ENCODE measurements around the gene SLMAP.
A peak's percentile ranks its signal among the peaks of the same experiment; 100 is the strongest.

The SLMAP gene

DNA sequence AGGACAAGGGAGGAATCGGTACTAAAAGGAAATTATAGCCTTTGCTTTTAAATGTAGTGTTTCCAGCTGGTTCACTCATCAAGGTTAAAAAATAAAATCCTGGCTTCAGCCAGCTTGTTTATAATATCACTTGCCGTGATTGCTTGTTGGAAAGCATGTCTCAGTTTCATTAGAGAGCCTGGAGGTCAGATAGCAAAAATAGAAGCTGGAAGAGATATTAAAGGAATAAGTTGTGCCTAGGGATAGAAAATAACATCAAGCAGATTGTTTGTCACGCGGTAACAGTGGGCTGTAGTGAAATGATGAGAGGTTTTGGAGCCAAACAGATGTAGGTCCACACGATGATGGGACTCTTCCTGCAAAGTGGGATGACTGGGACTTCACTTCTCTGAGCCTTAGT lies 17.7 kb upstream of the SLMAP start:
- Mint-ChIP-seq H3K4me3 (no peak overlapping the region), H3K9me3 (no peaks in the 10 kb centered on the region), H3K4me1 (ENCODE audit: low read depth) (no peaks in the 10 kb centered on the region), H3K27me3 (no peaks in the 10 kb centered on the region), H3K36me3 (ENCODE audit: low read depth) (no peaks in the 10 kb centered on the region), H3K27ac (no peak overlapping the region)
- DNase-seq, result no peak

DNA sequence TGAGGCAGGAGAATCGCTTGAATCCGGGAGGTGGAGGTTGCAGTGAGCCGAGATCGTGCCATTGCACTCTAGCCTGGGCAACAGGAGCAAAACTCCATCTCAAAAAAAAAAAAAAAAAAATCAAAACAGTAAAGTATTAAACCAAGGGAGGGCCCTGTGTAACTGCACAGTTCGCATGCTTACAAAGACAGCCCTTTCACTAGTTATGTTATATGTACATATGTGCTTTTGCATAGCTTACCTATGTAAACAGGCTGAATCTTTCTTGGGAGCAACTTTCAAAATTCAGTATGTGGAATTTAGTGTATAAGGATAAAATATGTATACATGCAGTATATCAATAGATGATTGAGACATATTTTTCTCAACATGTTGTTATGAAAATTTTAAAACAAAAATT lies 16.1 kb upstream of the SLMAP start:
- Mint-ChIP-seq H3K36me3 (ENCODE audit: low read depth) (no peaks in the 10 kb centered on the region), H3K4me1 (ENCODE audit: low read depth) (no peaks in the 10 kb centered on the region), H3K9me3 (no peaks in the 10 kb centered on the region), H3K4me3 (no peak overlapping the region), H3K27ac (no peak overlapping the region), H3K27me3 (no peaks in the 10 kb centered on the region)
- no peak for DNase-seq

DNA sequence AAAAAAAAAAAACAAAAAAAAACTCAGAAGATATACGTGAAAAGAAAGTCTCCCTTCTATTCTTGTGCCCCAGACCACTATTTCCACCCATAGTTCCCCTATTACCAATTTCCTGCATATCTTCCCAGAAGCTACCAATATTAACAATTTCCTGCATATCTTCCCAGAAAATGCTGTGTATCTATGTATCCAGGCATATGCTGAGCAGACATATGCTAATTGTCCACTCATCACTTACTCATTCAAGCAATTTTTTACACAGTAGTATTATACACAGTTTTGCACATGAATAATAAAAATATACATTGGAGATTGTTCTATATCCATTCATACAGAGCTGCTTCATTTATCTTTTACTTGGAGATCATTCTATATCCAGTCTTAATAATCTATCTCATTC lies 12.6 kb upstream of the SLMAP start:
- H3K4me3 Mint-ChIP-seq, result no peak overlapping the region
- DNase-seq, result no peak
- H3K4me1 Mint-ChIP-seq (ENCODE audit: low read depth), result no peaks in the 10 kb centered on the region
- no peaks in the 10 kb centered on the region for H3K36me3 Mint-ChIP-seq (ENCODE audit: low read depth)
- H3K9me3 Mint-ChIP-seq, result no peaks in the 10 kb centered on the region
- no peak overlapping the region for H3K27ac Mint-ChIP-seq
- no peaks in the 10 kb centered on the region for H3K27me3 Mint-ChIP-seq

DNA sequence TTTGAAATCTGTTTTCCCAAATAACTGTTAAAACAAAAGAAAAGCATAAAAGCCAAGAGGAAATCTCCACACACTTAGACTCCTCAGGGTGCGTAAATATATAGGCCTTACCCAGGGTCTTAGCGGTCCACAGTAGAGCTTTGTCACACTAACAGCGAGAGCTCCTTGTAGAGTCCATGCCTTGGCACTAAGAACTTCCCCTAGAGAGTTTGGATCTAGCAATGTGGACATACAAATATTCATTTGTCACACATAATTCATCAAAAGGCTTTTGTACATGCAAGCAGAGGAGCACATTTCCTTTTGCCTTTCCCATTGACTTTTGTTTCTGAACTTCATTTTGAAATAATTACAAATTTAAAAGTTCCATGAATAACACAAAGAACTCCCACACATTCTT lies 11.0 kb upstream of the SLMAP start:
- H3K27ac Mint-ChIP-seq, result no peak overlapping the region
- H3K9me3 Mint-ChIP-seq, result no peaks in the 10 kb centered on the region
- H3K27me3 Mint-ChIP-seq, result no peaks in the 10 kb centered on the region
- no peaks in the 10 kb centered on the region for H3K4me1 Mint-ChIP-seq (ENCODE audit: low read depth)
- no peaks in the 10 kb centered on the region for H3K36me3 Mint-ChIP-seq (ENCODE audit: low read depth)
- H3K4me3 Mint-ChIP-seq, result no peak overlapping the region
- no peak for DNase-seq

DNA sequence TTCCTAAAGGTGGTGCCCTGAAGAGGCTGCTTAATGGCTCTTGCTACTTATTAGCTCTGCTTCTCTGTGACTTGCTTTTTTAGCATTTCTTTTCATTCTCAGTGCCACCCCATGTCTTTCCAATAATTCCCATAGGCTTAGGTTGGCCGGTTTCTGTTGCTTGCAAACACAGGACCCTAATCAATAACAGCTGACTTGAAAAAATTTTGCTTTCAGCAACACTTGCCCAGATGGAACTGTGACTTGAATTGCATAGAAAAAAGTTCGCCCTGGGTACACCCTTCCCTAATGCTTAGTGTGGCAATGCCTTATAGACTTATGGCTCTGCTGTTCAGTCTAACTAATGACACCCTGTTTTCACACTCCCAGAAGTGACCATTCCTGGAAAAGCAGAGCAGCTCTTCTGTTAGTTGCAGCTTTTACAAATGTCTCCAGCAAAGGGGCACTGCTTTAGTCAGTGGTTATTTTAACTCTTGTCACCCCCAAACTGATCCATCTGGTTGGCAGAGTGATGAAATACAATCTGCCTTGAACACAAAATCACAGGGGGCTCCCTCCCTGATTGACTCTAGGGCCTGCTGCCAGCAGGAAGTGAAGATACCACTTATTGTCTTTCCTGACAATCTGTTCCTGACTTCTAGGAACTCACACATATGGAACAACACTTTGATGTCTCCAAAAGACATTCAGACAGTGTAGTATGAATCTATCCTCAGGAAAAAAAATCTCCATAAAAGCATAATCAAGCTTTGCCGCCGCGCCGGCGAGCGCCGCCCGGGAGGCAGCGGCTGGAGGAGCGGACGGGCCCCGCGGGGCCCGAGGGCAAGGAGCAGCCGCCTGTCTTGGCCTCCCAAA lies 9.7 kb upstream of the SLMAP start:
- Mint-ChIP-seq H3K4me3 (no peak overlapping the region), H3K27ac (no peak overlapping the region), H3K27me3 (no peaks in the 10 kb centered on the region), H3K36me3 (ENCODE audit: low read depth) (no peaks in the 10 kb centered on the region), H3K4me1 (ENCODE audit: low read depth) (no peaks in the 10 kb centered on the region), H3K9me3 (no peaks in the 10 kb centered on the region)
- DNase-seq, result no peak

DNA sequence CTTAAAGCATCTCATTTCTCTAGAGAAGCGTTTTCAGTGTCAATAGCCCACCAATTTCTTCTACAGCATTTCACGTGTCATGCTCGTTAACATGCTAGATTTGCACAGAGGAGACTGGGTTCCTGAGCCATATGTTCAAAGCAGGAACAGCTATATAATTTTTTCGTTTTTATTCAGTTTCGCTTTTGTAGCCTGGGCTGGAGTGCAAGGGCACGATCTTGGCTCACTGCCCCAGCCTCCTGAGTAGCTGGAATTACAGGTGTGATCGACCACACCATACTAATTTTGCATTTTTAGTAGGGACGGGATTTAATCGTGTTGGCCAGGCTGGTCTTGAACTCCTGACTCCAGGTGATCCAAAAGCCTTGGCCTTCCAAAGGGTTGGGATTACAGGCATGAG lies 6.6 kb upstream of the SLMAP start:
- H3K4me3 Mint-ChIP-seq, result no peak overlapping the region
- H3K9me3 Mint-ChIP-seq, result no peaks in the 10 kb centered on the region

DNA sequence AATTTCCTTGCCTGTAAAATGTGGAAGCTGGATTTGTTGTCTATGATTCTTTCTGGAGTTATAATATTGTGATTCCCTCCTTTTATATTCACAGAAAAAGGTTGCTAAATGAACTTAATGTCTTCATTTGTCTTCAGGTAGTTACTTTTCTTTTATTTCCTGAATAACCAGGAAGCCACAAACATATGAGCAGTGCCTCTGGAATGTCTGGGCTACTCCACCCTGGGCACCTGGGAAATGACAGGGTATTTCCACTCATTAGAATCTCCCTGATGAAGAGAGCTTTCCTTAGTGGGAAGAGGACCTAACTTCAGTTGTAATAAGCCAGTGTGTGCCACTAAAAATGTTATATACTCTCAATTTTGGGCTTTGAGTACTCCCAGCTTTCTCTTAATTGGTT lies 3.8 kb upstream of the SLMAP start:
- Mint-ChIP-seq H3K27ac (no peak overlapping the region), H3K4me1 (ENCODE audit: low read depth) (peaks cover 11% of the 10 kb centered on the region), H3K9me3 (no peaks in the 10 kb centered on the region), H3K4me3 (no peak overlapping the region), H3K36me3 (ENCODE audit: low read depth) (peaks cover 9% of the 10 kb centered on the region), H3K27me3 (no peaks in the 10 kb centered on the region)
- no peak for DNase-seq

More for the DNA sequence above, 6.6 kb upstream of the SLMAP start:
- Mint-ChIP-seq H3K4me1 (ENCODE audit: low read depth) (peaks cover under 1% of the 10 kb centered on the region), H3K27me3 (no peaks in the 10 kb centered on the region), H3K27ac (no peak overlapping the region), H3K36me3 (ENCODE audit: low read depth) (no peaks in the 10 kb centered on the region)
- no peak for DNase-seq

DNA sequence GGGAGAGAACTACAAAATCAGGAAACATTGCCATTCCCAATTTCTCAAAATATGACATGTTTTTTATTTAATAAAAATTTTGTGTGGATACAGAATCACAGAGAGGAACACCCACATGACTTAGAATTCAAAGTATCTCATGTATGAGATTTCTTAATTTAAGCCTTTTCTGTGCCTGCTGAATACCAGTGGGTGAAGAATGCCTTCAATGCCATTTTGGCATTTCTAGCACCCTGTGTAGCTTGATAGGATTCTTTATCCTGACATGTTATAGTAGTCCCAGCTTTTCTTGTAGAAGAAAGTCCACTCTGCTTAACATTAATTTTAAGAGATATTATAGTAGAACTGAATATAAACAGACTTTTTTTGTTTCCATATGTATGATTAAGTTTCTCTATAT lies 3.1 kb upstream of the SLMAP start:
- peaks cover 16% of the 10 kb centered on the region for H3K36me3 Mint-ChIP-seq (ENCODE audit: low read depth)
- no peaks in the 10 kb centered on the region for H3K9me3 Mint-ChIP-seq
- no peak for DNase-seq
- H3K27me3 Mint-ChIP-seq, result no peaks in the 10 kb centered on the region
- H3K4me1 Mint-ChIP-seq (ENCODE audit: low read depth), result peaks cover 18% of the 10 kb centered on the region
- no peak overlapping the region for H3K27ac Mint-ChIP-seq
- no peak overlapping the region for H3K4me3 Mint-ChIP-seq

DNA sequence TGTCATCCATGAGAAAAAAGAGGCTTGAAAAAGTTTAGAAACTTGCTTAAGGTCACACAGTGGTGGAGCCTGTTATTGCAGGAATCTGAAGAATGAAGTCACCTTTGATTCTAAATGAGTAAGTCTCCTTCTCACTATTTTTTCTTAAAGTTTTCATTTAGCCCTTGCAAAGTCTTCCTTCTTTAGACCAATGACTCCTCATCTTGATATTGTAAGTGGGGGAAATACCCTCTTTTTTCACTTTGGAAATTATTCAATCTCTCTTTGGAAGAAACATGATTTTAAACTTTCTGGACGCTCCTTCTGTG lies 787 bp upstream of the SLMAP start:
- no peak for DNase-seq
- Mint-ChIP-seq H3K27me3 (no peaks in the 10 kb centered on the region), H3K9me3 (no peaks in the 10 kb centered on the region), H3K4me1 (ENCODE audit: low read depth) (peaks cover 39% of the 10 kb centered on the region), H3K36me3 (ENCODE audit: low read depth) (peaks cover 39% of the 10 kb centered on the region), H3K4me3 (peak overlapping the region; percentile 97), H3K27ac (peak overlapping the region; percentile 96)

DNA sequence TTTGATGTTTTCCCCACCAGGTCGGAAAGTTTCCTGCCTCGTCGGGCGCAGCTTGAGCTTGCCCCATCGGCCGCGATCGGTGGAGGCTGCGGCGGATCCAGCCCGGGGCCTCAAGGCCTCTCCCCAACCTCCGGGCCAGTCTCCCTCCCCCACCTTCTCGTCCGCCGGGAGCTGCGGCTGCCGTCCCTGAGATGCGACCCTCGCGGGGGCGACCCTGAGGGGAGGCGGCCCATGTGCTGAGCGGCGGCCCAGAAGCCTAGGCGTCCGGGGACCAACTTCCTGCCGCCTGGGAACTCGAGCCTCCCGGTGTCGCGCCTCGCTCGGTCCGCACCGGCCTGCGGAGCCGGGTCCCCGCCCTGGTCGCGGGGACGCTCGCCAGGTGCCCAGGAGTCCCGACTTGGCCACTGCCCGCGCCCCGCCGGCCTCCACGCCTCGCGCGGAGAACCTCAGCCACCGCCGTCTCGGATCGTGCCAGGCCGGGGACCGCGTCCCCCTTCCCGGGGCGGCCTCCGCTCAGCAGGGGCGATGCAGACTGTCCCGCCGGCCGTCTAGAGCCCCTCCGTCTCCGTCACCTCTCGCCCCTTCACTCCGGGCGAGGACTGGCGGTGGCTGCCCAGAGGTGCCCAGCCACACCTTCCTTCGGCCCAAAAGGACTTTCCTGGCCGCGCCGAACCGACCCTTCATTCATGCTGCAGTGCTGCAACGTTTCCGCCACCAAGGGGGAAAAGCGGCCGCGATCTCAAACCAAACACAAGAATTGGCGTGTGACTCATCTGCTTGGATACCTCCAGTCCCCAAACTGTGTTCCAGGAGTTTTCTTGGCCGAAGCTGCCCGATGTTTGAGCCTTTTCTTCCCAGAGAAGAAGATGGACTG lies 656 bp downstream of the SLMAP start:
- H3K27me3 Mint-ChIP-seq, result no peaks in the 10 kb centered on the region
- no peaks in the 10 kb centered on the region for H3K9me3 Mint-ChIP-seq
- peaks cover 50% of the 10 kb centered on the region for H3K36me3 Mint-ChIP-seq (ENCODE audit: low read depth)
- peak overlapping the region; percentile 96 for H3K27ac Mint-ChIP-seq
- H3K4me1 Mint-ChIP-seq (ENCODE audit: low read depth), result peaks cover 48% of the 10 kb centered on the region
- DNase-seq, result peak; percentile 60
- H3K4me3 Mint-ChIP-seq, result peak overlapping the region; percentile 97

DNA sequence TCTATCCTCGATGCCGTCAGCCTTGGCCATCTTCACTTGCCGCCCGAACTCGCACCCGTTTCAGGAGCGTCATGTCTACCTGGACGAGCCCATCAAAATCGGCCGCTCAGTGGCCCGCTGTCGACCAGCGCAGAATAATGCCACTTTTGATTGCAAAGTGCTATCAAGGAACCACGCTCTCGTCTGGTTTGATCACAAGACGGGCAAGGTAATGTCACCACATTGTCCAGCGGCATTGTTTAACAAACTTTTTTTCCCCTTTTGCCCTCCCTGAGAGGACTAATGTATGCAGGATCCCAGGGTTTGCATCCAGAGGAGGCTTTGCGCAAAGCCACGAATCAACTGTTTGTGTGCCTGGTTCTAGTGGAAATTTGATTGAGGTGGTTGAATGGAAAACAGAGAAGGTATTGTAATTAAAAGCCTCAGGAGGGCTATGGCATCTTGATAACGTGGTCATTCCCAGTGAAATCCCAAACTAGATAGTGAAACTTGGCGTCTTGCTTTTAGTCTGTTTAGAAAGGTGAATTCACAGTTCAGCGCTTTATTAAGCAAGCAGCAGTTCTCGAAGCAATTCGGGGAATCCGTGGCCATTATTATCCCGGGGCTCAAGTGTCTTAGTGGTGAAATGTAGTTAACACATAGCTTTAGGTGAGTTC lies 1.7 kb downstream of the SLMAP start:
- Mint-ChIP-seq H3K36me3 (ENCODE audit: low read depth) (peaks cover 56% of the 10 kb centered on the region), H3K4me1 (ENCODE audit: low read depth) (peaks cover 54% of the 10 kb centered on the region), H3K27ac (peak overlapping the region; percentile 96), H3K4me3 (peak overlapping the region; percentile 97), H3K9me3 (no peaks in the 10 kb centered on the region), H3K27me3 (no peaks in the 10 kb centered on the region)
- no peak for DNase-seq

DNA sequence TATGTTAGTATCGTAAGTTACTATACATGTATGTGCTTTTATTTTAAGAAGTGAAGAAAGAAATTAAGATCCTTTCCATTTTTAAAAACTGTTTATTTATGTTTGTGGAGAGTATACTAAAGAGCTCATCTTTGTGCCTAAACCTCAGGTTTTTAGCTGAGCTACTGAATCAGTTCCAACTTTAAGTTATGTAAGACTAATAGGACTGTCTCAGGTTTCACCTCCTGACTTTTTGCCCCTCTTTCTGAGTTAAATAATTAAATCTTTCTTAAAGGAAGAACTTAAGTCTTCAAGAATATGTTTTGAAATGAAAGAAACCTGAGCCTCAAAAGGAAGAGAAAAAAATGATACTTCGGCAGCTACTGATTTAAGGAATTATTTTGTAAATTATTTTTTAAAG lies 2.6 kb downstream of the SLMAP start:
- H3K4me1 Mint-ChIP-seq (ENCODE audit: low read depth), result peaks cover 63% of the 10 kb centered on the region
- no peaks in the 10 kb centered on the region for H3K9me3 Mint-ChIP-seq
- H3K27ac Mint-ChIP-seq, result no peak overlapping the region
- no peak for DNase-seq
- no peaks in the 10 kb centered on the region for H3K27me3 Mint-ChIP-seq
- peaks cover 66% of the 10 kb centered on the region for H3K36me3 Mint-ChIP-seq (ENCODE audit: low read depth)
- peak overlapping the region; percentile 97 for H3K4me3 Mint-ChIP-seq

DNA sequence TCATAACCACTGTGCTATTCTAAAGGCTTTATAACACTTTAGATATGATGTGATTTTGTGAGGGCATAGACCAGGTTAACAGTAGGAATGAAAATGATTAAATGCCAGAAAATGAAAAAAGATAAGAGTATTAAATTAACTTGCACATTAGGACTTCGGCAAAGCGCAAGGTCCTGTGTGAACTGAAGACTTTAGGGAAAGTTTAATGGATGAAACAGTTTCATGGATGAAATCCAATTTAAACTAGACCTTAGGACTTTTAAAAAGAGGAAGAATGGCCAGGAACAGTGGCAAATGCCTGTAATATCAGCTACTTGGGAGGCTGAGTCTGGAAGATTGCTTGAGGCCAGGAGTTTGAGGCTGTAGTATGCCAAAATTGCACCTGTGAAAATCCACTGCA lies 8.7 kb downstream of the SLMAP start:
- H3K36me3 Mint-ChIP-seq (ENCODE audit: low read depth), result peaks cover 80% of the 10 kb centered on the region
- no peaks in the 10 kb centered on the region for H3K27me3 Mint-ChIP-seq
- H3K27ac Mint-ChIP-seq, result no peak overlapping the region
- H3K4me1 Mint-ChIP-seq (ENCODE audit: low read depth), result peaks cover 71% of the 10 kb centered on the region
- DNase-seq, result no peak
- H3K4me3 Mint-ChIP-seq, result no peak overlapping the region
- no peaks in the 10 kb centered on the region for H3K9me3 Mint-ChIP-seq

DNA sequence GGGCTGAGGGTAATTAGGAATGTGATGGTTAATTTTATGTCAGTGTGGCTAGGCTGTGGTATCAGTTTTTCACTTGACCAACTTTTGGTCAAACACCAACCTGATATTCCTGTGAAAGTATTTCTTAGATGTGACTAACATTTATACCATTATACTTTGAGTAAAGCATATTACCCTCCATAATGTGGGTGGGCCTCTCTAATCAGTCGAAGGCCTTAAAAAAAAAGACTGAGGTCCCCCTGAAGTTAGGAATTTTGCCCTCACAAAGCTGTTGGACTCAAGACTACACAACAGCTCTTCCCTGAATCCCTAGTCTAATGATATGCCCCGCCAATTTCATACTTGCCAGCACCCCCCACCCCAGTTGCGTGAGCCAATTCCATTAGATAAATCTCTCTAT lies 12.5 kb downstream of the SLMAP start:
- Mint-ChIP-seq H3K27me3 (no peaks in the 10 kb centered on the region), H3K27ac (no peak overlapping the region), H3K9me3 (no peaks in the 10 kb centered on the region), H3K4me1 (ENCODE audit: low read depth) (peaks cover 64% of the 10 kb centered on the region), H3K36me3 (ENCODE audit: low read depth) (peaks cover 59% of the 10 kb centered on the region), H3K4me3 (no peak overlapping the region)
- DNase-seq, result no peak
